Neural cell (in vitro differentiated cells): ENCODE data around the gene COX7A2. TPM values are rescaled to one million over a fixed set of nuclear protein-coding genes. Genes with fewer than 3 reads are reported as not detected.

Source experiments
- H2AFZ ChIP-seq: fragments of 200-600, 300-800 bp; sonication (generic), shearing (Covaris generic); 2 replicates; pipeline ENCODE4 v1.6.0; 2014; ENCODE audit warnings: low read depth, mild to moderate bottlenecking, antibody characterized with exemption, low read length, moderate library complexity
- H3F3A ChIP-seq: fragments of 200-600 bp; shearing (Covaris generic); 2 replicates; pipeline ENCODE4 v1.6.1; 2016; ENCODE audit warnings: mild to moderate bottlenecking, moderate library complexity, mixed read lengths, antibody characterized with exemption, low read length; ENCODE audit not compliant: insufficient read depth, poor library complexity, severe bottlenecking
- H3K27ac ChIP-seq: fragments of 200-600, 300-800 bp; sonication (generic), shearing (Covaris generic); 2 replicates; pipeline ENCODE4 v1.5.1; 2014; ENCODE audit warnings: mild to moderate bottlenecking, low read length, moderate library complexity
- H3K27me3 ChIP-seq: fragments of 300-800, 200-600 bp; sonication (generic), shearing (Covaris generic); 2 replicates; pipeline ENCODE4 v1.6.0; 2014; ENCODE audit warnings: mild to moderate bottlenecking, low read depth, low read length, moderate library complexity; ENCODE audit not compliant: insufficient read depth
- H3K36me3 ChIP-seq: fragments of 300-800, 200-600 bp; sonication (generic), shearing (Covaris generic); 2 replicates; pipeline ENCODE4 v1.5.1; 2014; ENCODE audit warnings: mild to moderate bottlenecking, antibody characterized with exemption, low read length, moderate library complexity; ENCODE audit not compliant: insufficient read depth
- H3K4me2 ChIP-seq: fragments of 300-800, 200-600 bp; sonication (generic), shearing (Covaris generic); 2 replicates; pipeline ENCODE4 v1.6.0; 2014; ENCODE audit warnings: mild to moderate bottlenecking, low read length
- H3K4me3 ChIP-seq: fragments of 300-800, 200-600 bp; sonication (generic), shearing (Covaris generic); 2 replicates; pipeline ENCODE4 v1.5.1; 2014; ENCODE audit warnings: mild to moderate bottlenecking, low read length, moderate library complexity
- H3K79me2 ChIP-seq: fragments of 200-600 bp; shearing (Covaris generic); replicated peaks from 2 replicates; pipeline ENCODE4 v1.6.0; 2014; ENCODE audit warnings: mild to moderate bottlenecking, low read length, moderate library complexity; ENCODE audit not compliant: insufficient read depth
- H3K9ac ChIP-seq: fragments of 300-800, 200-600 bp; sonication (generic), shearing (Covaris generic); 2 replicates; pipeline ENCODE4 v1.6.1; 2016; ENCODE audit warnings: mild to moderate bottlenecking, low read length, mixed read lengths
- H3K9me2 ChIP-seq: fragments of 200-600 bp; shearing (Covaris generic); 2 replicates; pipeline ENCODE4 v1.6.1; 2016; ENCODE audit warnings: mild to moderate bottlenecking, low read length, mixed read lengths; ENCODE audit not compliant: insufficient read depth
- H3K9me3 ChIP-seq: fragments of 200-600, 300-800 bp; sonication (generic), shearing (Covaris generic); 2 replicates; pipeline ENCODE4 v1.6.1; 2016; ENCODE audit warnings: mild to moderate bottlenecking, mixed run types, low read length, moderate library complexity, mixed read lengths
- H4K20me1 ChIP-seq: fragments of 200-600 bp; shearing (Covaris generic); 2 replicates; pipeline ENCODE4 v1.6.1; 2016; ENCODE audit warnings: mild to moderate bottlenecking, mixed run types; ENCODE audit not compliant: insufficient read depth
- CTCF ChIP-seq: fragments of 450-650 bp; IDR thresholded peaks from 2 replicates; pipeline ENCODE4 v1.5.1; 2014; ENCODE audit warnings: antibody characterized with exemption, mild to moderate bottlenecking, moderate library complexity; ENCODE audit not compliant: poor library complexity, severe bottlenecking
- EP300 ChIP-seq: fragments of 450-650 bp; conservative IDR thresholded peaks from 2 replicates; pipeline ENCODE4 v1.6.1; 2014; ENCODE audit warnings: antibody characterized with exemption, mild to moderate bottlenecking, moderate library complexity; ENCODE audit not compliant: poor library complexity, severe bottlenecking
- EZH2 ChIP-seq: fragments of 200-600, 300-800 bp; shearing (Covaris generic), sonication (generic); IDR thresholded peaks from 2 replicates; pipeline ENCODE4 v1.6.1; 2014; ENCODE audit warnings: antibody characterized with exemption, low read length, borderline replicate concordance, mild to moderate bottlenecking; ENCODE audit not compliant: insufficient read depth, poor library complexity, severe bottlenecking
- MXI1 ChIP-seq: fragments of 450-650 bp; conservative IDR thresholded peaks from 2 replicates; pipeline ENCODE4 v1.6.1; 2014; ENCODE audit warnings: antibody characterized with exemption, mild to moderate bottlenecking; ENCODE audit not compliant: poor library complexity, severe bottlenecking
- POLR2AphosphoS5 ChIP-seq: IDR thresholded peaks from 2 replicates; pipeline ENCODE4 v1.6.1; 2012
- RAD21 ChIP-seq: fragments of 450-650 bp; conservative IDR thresholded peaks from 2 replicates; pipeline ENCODE4 v1.6.1; 2014; ENCODE audit warnings: antibody characterized with exemption, mild to moderate bottlenecking, moderate library complexity
- SMC3 ChIP-seq: fragments of 450-650 bp; conservative IDR thresholded peaks from 2 replicates; pipeline ENCODE4 v1.6.1; 2014; ENCODE audit warnings: antibody characterized with exemption, mild to moderate bottlenecking, moderate library complexity; ENCODE audit not compliant: poor library complexity
- TAF1 ChIP-seq: IDR thresholded peaks from 2 replicates; pipeline ENCODE4 v1.6.1; 2012; ENCODE audit warnings: low read depth
- polyA plus RNA-seq: library from polyadenylated mRNA; depleted of rRNA; stranded (reverse); fragments of >200 nt; gene quantifications from 2 replicates; pipeline ENCODE4 v1.2.3, GENCODE V29; 2014
- TF ChIP-seq, protein P1 (sequence below): IDR thresholded peaks from 2 replicates; pipeline ENCODE4 v1.6.1; 2012; ENCODE audit warnings: borderline replicate concordance

Gene COX7A2
- polyA plus RNA-seq, 1 donor from 2014 or later, result 2,909 TPM

DNA sequence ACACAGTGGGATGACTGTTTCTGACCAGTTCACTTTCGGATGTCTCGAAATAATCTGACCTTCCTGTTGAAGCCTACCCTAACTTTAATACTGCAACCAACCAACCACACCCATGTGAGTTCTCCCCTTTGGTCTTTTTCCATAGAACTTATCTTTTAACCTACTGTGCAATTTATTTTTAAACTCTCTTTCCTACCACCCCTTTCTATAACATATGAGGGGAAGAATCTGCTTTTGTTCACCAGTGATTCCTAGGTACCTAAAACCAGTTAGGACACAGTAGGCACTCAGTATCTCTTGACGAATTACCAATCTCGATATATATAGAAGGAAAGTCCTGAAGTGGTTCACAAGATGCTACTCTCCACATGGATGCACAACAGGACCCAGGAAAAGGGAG, 7.0 kb downstream of the COX7A2 start:
- Histone ChIP-seq H3K9me3 (no peaks in the 10 kb centered on the region), H3K4me2 (no peak overlapping the region), H3K9me2 (no peaks in the 10 kb centered on the region), H2AFZ (no peak overlapping the region), H3K4me3 (no peak overlapping the region), H3K36me3 (no peaks in the 10 kb centered on the region), H3K27ac (no peak overlapping the region), H4K20me1 (no peaks in the 10 kb centered on the region), H3F3A (no peaks in the 10 kb centered on the region), H3K9ac (no peak overlapping the region), H3K27me3 (no peaks in the 10 kb centered on the region), H3K79me2 (peaks cover 12% of the 10 kb centered on the region)
- TF ChIP-seq EP300 (no peak), RAD21 (no peak), EZH2 (no peak), TAF1 (no peak), MXI1 (no peak), CTCF (no peak), POLR2AphosphoS5 (no peak), SMC3 (no peak)
- TF ChIP-seq, protein P1, sequence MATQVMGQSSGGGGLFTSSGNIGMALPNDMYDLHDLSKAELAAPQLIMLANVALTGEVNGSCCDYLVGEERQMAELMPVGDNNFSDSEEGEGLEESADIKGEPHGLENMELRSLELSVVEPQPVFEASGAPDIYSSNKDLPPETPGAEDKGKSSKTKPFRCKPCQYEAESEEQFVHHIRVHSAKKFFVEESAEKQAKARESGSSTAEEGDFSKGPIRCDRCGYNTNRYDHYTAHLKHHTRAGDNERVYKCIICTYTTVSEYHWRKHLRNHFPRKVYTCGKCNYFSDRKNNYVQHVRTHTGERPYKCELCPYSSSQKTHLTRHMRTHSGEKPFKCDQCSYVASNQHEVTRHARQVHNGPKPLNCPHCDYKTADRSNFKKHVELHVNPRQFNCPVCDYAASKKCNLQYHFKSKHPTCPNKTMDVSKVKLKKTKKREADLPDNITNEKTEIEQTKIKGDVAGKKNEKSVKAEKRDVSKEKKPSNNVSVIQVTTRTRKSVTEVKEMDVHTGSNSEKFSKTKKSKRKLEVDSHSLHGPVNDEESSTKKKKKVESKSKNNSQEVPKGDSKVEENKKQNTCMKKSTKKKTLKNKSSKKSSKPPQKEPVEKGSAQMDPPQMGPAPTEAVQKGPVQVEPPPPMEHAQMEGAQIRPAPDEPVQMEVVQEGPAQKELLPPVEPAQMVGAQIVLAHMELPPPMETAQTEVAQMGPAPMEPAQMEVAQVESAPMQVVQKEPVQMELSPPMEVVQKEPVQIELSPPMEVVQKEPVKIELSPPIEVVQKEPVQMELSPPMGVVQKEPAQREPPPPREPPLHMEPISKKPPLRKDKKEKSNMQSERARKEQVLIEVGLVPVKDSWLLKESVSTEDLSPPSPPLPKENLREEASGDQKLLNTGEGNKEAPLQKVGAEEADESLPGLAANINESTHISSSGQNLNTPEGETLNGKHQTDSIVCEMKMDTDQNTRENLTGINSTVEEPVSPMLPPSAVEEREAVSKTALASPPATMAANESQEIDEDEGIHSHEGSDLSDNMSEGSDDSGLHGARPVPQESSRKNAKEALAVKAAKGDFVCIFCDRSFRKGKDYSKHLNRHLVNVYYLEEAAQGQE, result no peak

GRCh38 chr6:75235271-75235670, 8.3 kb downstream of the COX7A2 start:
- no peak overlapping the region for H3K4me2 ChIP-seq
- H3K27ac ChIP-seq, result no peak overlapping the region
- no peaks in the 10 kb centered on the region for H3F3A ChIP-seq
- H4K20me1 ChIP-seq, result no peaks in the 10 kb centered on the region
- TF ChIP-seq EZH2, result no peak
- TF ChIP-seq, protein P1, result no peak
- no peak for TF ChIP-seq EP300
- TF ChIP-seq TAF1, result no peak
- no peak for TF ChIP-seq POLR2AphosphoS5
- TF ChIP-seq RAD21, result no peak
- no peak for TF ChIP-seq CTCF
- TF ChIP-seq MXI1, result no peak
- TF ChIP-seq SMC3, result no peak
- no peaks in the 10 kb centered on the region for H3K27me3 ChIP-seq
- no peak overlapping the region for H3K9ac ChIP-seq
- H3K79me2 ChIP-seq, result peaks cover 2% of the 10 kb centered on the region
- H3K9me3 ChIP-seq, result no peaks in the 10 kb centered on the region
- no peak overlapping the region for H3K4me3 ChIP-seq
- H3K9me2 ChIP-seq, result no peaks in the 10 kb centered on the region
- no peaks in the 10 kb centered on the region for H3K36me3 ChIP-seq
- H2AFZ ChIP-seq, result no peak overlapping the region
